HFFc6 (cell line): ENCODE results near the gene NAALADL2. TPM values are rescaled to one million over a fixed set of nuclear protein-coding genes. Genes with fewer than 3 reads are reported as not detected.

Experiments
- DNase-seq: peaks from one replicate; pipeline ENCODE4 v3.0.0-alpha.2; 2018
- H3K27ac Mint-ChIP-seq: 2 replicates; pipeline ENCODE4 v1.8.0; 2020; ENCODE audit warnings: mild to moderate bottlenecking, mixed read lengths
- H3K27me3 Mint-ChIP-seq: 2 replicates; pipeline ENCODE4 v1.8.0; 2021; ENCODE audit warnings: mild to moderate bottlenecking, moderate library complexity, mixed read lengths; ENCODE audit not compliant: insufficient read depth
- H3K36me3 Mint-ChIP-seq: 2 replicates; pipeline ENCODE4 v1.8.0; 2021; ENCODE audit warnings: low read depth, mixed read lengths
- H3K4me1 Mint-ChIP-seq: 2 replicates; pipeline ENCODE4 v1.8.0; 2020; ENCODE audit warnings: low read depth, mixed read lengths
- H3K4me3 Mint-ChIP-seq: 2 replicates; pipeline ENCODE4 v1.8.0; 2020; ENCODE audit warnings: mild to moderate bottlenecking, moderate library complexity, mixed read lengths
- H3K9me3 Mint-ChIP-seq: 2 replicates; pipeline ENCODE4 v1.8.0; 2020; ENCODE audit warnings: mild to moderate bottlenecking, mixed read lengths
- total RNA-seq, 6 experiments: library from RNA; stranded (reverse); fragmentation: NEBNext Ultra II Directional; extraction: Animal tissue kit (Norgen Biotek cat#: 25700); gene quantifications; 2 replicates in 1 of 6; 3 replicates in 5 of 6; pipeline ENCODE4 v1.2.3, GENCODE V29; 2021
- TF ChIP-seq, protein P1 (sequence below): fragments of 200-600 bp; sonication (generic); IDR thresholded peaks from 2 replicates; pipeline ENCODE4 v1.5.0; 2021; ENCODE audit warnings: antibody characterized with exemption, mild to moderate bottlenecking

Gene NAALADL2
- total RNA-seq, 6 experiments from 2014 or later, result 12.0 to 15.2 (median 12.3) TPM

DNA sequence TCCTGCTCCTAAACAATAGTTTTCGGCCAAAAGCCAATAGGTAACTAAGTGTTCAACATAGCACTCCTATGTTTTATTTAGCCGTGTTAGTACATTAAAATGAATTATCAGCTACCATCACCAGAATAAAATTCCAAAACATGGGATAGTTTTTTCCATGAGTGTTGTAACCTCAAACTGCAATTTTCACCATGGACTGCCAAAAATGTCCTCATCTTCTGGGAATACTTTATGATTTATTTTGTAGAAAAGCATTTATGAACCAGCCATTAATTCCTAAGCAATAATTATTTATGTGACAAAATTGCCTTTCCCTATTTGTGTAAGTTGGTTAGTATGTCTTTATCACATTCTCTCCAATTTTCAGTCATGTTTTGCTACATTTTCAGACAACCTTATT lies 438.1 kb downstream of the NAALADL2 start:
- no peaks in the 10 kb centered on the region for H3K36me3 Mint-ChIP-seq
- no peak overlapping the region for H3K4me3 Mint-ChIP-seq
- TF ChIP-seq, protein P1, sequence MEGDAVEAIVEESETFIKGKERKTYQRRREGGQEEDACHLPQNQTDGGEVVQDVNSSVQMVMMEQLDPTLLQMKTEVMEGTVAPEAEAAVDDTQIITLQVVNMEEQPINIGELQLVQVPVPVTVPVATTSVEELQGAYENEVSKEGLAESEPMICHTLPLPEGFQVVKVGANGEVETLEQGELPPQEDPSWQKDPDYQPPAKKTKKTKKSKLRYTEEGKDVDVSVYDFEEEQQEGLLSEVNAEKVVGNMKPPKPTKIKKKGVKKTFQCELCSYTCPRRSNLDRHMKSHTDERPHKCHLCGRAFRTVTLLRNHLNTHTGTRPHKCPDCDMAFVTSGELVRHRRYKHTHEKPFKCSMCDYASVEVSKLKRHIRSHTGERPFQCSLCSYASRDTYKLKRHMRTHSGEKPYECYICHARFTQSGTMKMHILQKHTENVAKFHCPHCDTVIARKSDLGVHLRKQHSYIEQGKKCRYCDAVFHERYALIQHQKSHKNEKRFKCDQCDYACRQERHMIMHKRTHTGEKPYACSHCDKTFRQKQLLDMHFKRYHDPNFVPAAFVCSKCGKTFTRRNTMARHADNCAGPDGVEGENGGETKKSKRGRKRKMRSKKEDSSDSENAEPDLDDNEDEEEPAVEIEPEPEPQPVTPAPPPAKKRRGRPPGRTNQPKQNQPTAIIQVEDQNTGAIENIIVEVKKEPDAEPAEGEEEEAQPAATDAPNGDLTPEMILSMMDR, result no peak
- no peaks in the 10 kb centered on the region for H3K9me3 Mint-ChIP-seq
- H3K27ac Mint-ChIP-seq, result no peak overlapping the region
- DNase-seq, result no peak
- no peaks in the 10 kb centered on the region; the same call in 1 of the 2 replicates for H3K27me3 Mint-ChIP-seq
- peaks cover 19% of the 10 kb centered on the region for H3K4me1 Mint-ChIP-seq

- Mint-ChIP-seq H3K4me1 (peaks cover 6% of the 10 kb centered on the region; the same call in 1 of the 2 replicates), H3K4me3 (no peak overlapping the region), H3K9me3 (no peaks in the 10 kb centered on the region), H3K36me3 (no peaks in the 10 kb centered on the region), H3K27ac (no peak overlapping the region), H3K27me3 (no peaks in the 10 kb centered on the region; the same call in 1 of the 2 replicates)
- no peak for DNase-seq
- TF ChIP-seq, protein P1, result no peak
These were observed 442.6 kb downstream of the NAALADL2 start for GRCh38 chr3:175301741-175302140.

DNA sequence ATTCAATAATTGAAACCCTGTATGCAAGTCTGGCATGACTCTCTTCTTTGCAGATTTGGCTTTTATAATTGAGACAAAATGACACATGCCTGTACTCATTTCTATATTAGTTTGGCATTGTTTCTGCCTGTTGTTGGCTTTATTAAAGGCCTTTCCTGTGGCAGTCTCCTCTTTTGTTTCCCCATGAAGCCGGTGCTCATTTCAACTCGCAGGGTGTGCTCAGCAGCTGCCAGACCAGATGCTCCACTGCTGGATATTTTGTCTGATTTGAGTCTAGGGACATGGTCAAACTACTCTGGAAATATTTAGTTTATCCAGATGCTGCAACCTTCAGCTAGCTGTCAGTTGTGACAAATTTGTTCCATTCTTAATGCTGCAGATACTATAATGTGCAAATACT lies 445.3 kb downstream of the NAALADL2 start:
- Mint-ChIP-seq H3K27ac (no peak overlapping the region), H3K4me3 (no peak overlapping the region), H3K4me1 (peaks cover 11% of the 10 kb centered on the region), H3K9me3 (no peaks in the 10 kb centered on the region), H3K27me3 (no peaks in the 10 kb centered on the region; the same call in 1 of the 2 replicates), H3K36me3 (no peaks in the 10 kb centered on the region)
- no peak for DNase-seq
- TF ChIP-seq, protein P1, result no peak

GRCh38 chr3:175307642-175308041 lies 448.5 kb downstream of the NAALADL2 start:
- Mint-ChIP-seq H3K36me3 (no peaks in the 10 kb centered on the region), H3K4me1 (peaks cover 11% of the 10 kb centered on the region), H3K27ac (no peak overlapping the region), H3K9me3 (no peaks in the 10 kb centered on the region), H3K4me3 (peak overlapping the region; percentile 38), H3K27me3 (no peaks in the 10 kb centered on the region; the same call in 1 of the 2 replicates)
- no peak for DNase-seq
- TF ChIP-seq, protein P1, result no peak

- TF ChIP-seq, protein P1, result no peak
- Mint-ChIP-seq H3K27me3 (no peaks in the 10 kb centered on the region; the same call in 1 of the 2 replicates), H3K4me3 (peak overlapping the region; percentile 38)
These were observed 449.0 kb downstream of the NAALADL2 start for GRCh38 chr3:175308097-175308496.

GRCh38 chr3:175310046-175310445 lies 450.9 kb downstream of the NAALADL2 start:
- Mint-ChIP-seq H3K27ac (no peak overlapping the region), H3K4me3 (no peak overlapping the region), H3K9me3 (no peaks in the 10 kb centered on the region), H3K27me3 (no peaks in the 10 kb centered on the region; the same call in 1 of the 2 replicates), H3K4me1 (peaks cover 11% of the 10 kb centered on the region), H3K36me3 (no peaks in the 10 kb centered on the region)
- TF ChIP-seq, protein P1, result no peak
- DNase-seq, result no peak

More at GRCh38 chr3:175308097-175308496, 449.0 kb downstream of the NAALADL2 start:
- H3K36me3 Mint-ChIP-seq, result no peaks in the 10 kb centered on the region
- H3K9me3 Mint-ChIP-seq, result no peaks in the 10 kb centered on the region
- H3K4me1 Mint-ChIP-seq, result peaks cover 11% of the 10 kb centered on the region
- H3K27ac Mint-ChIP-seq, result no peak overlapping the region
- DNase-seq, result no peak
